A549 (cell line): Measurements from ENCODE around the gene INSIG2. TPM values are rescaled to one million over a fixed set of nuclear protein-coding genes. Genes with fewer than 3 reads are reported as not detected.

Source experiments
- ATAC-seq, 2 experiments: fragments of 200-7000 bp in 1 of 2; fragments of >200 bp in 1 of 2; cut with Nextera tagmentation in 1 of 2; cut with Tn5 transposase in 1 of 2; 3 replicates each; pipeline versions ENCODE4 v1.8.0 to v1.9.1; 2018 to 2020; ENCODE audit warnings: mild to moderate bottlenecking in 1 of 2, moderate library complexity in 1 of 2
- CTCF ChIA-PET: fragments of 300-600 bp; sonication (Branson Sonifier 250); formaldehyde crosslinking; extraction: SDS; loops from one replicate; lab custom pipeline; 2021; ENCODE audit warnings: antibody characterized with exemption, inconsistent platforms; lab: Yijun Ruan, JAX
- POLR2A ChIA-PET: fragments of 350-600 bp; formaldehyde crosslinking; extraction: SDS; loops from one replicate; lab custom pipeline; 2021; ENCODE audit warnings: antibody characterized with exemption, inconsistent platforms; lab: Yijun Ruan, JAX
- DNase-seq, 2 experiments: peaks; one replicate each; pipeline versions ENCODE4 v3.0.0 to v3.0.0-alpha.2; 2011 to 2016; ENCODE audit warnings: low read depth in 1 of 2, low spot score in 1 of 2
- FAIRE-seq: peaks from 2 replicates; lab custom pipeline; 2011; peaks lifted over from hg19 to GRCh38; lab: Jason Lieb, UNC
- H3K27ac ChIP-seq, 2 experiments: fragments of >200 bp; sonication (Bioruptor Twin); formaldehyde crosslinking; 3 replicates each; pipeline ENCODE4 v1.5.1; 2016 to 2017
- H3K4me1 ChIP-seq: fragments of >200 bp; sonication (Bioruptor Twin); formaldehyde crosslinking; 3 replicates; pipeline ENCODE4 v1.6.1; 2016
- H3K4me2 ChIP-seq: fragments of >200 bp; sonication (Bioruptor Twin); formaldehyde crosslinking; 3 replicates; pipeline ENCODE4 v1.6.1; 2016
- H3K4me3 ChIP-seq: fragments of >200 bp; sonication (Bioruptor Twin); formaldehyde crosslinking; 3 replicates; pipeline ENCODE4 v1.5.1; 2016
- H3K9me3 ChIP-seq: fragments of >200 bp; sonication (Bioruptor Twin); formaldehyde crosslinking; 3 replicates; pipeline ENCODE4 v1.6.1; 2016
- ATOH8 ChIP-seq: fragments of 250-450 bp; sonication (Bioruptor Pico); IDR thresholded peaks from 2 replicates; pipeline ENCODE4 v1.5.0; 2020; ENCODE audit warnings: low read depth, mild to moderate bottlenecking, moderate library complexity
- CEBPB ChIP-seq, 2 experiments: fragments of >200 bp in 1 of 2; sonication (Bioruptor Twin) in 1 of 2; formaldehyde crosslinking in 1 of 2; IDR thresholded peaks; 2 replicates each; pipeline ENCODE4 v1.6.1; 2012 to 2016
- CHD2 ChIP-seq: fragments of 150-350 bp; IDR thresholded peaks from 2 replicates; pipeline ENCODE4 v1.6.1; 2014; ENCODE audit warnings: low read length; ENCODE audit not compliant: partially characterized antibody
- ESRRA ChIP-seq: fragments of 150-350 bp; IDR thresholded peaks from 2 replicates; pipeline ENCODE4 v1.6.1; 2014; ENCODE audit warnings: mild to moderate bottlenecking, low read length, borderline replicate concordance
- GATA3 ChIP-seq: IDR thresholded peaks from 2 replicates; pipeline ENCODE4 v1.6.1; 2012; ENCODE audit warnings: borderline replicate concordance
- HEYL ChIP-seq: fragments of 250-450 bp; sonication (Bioruptor Pico); IDR thresholded peaks from 2 replicates; pipeline ENCODE4 v1.8.0; 2021; ENCODE audit warnings: mild to moderate bottlenecking, moderate library complexity
- JUN ChIP-seq, 2 experiments: fragments of >200 bp; sonication (Bioruptor Twin); formaldehyde crosslinking; IDR thresholded peaks; 2 replicates in 1 of 2; 3 replicates in 1 of 2; pipeline ENCODE4 v1.6.1; 2016 to 2017
- MAX ChIP-seq: IDR thresholded peaks from 2 replicates; pipeline ENCODE4 v1.6.1; 2012
- MAZ ChIP-seq: fragments of 150-350 bp; IDR thresholded peaks from 2 replicates; pipeline ENCODE4 v1.6.1; 2014; ENCODE audit warnings: antibody characterized with exemption, low read depth, low read length, borderline replicate concordance
- MYC ChIP-seq: IDR thresholded peaks from 2 replicates; pipeline ENCODE4 v1.6.1; 2012; ENCODE audit warnings: mild to moderate bottlenecking, inconsistent platforms, low read length, improper control_type of control experiment, borderline replicate concordance
- NPAS2 ChIP-seq: fragments of 250-450 bp; sonication (Bioruptor Pico); IDR thresholded peaks from 2 replicates; pipeline ENCODE4 v1.8.0; 2022; ENCODE audit warnings: mild to moderate bottlenecking, moderate library complexity, borderline replicate concordance
- REST ChIP-seq: fragments of 200-600 bp; sonication (generic); IDR thresholded peaks from 2 replicates; pipeline ENCODE4 v1.6.1; 2016; ENCODE audit warnings: antibody characterized with exemption, mild to moderate bottlenecking, moderate library complexity
- RFX5 ChIP-seq: fragments of 450-650 bp; IDR thresholded peaks from 2 replicates; pipeline ENCODE4 v1.7.1; 2014; ENCODE audit warnings: antibody characterized with exemption, mild to moderate bottlenecking, moderate library complexity
- SREBF2 ChIP-seq: fragments of 450-650 bp; IDR thresholded peaks from 2 replicates; pipeline ENCODE4 v1.6.1; 2014; ENCODE audit warnings: mild to moderate bottlenecking, moderate library complexity
- USF2 ChIP-seq: fragments of 450-650 bp; IDR thresholded peaks from 2 replicates; pipeline ENCODE4 v1.6.1; 2014; ENCODE audit warnings: antibody characterized with exemption
- ZSCAN20 ChIP-seq: fragments of 250-450 bp; sonication (Bioruptor Pico); IDR thresholded peaks from 2 replicates; pipeline ENCODE4 v1.8.0; 2022; ENCODE audit warnings: mild to moderate bottlenecking, moderate library complexity
- WGBS: methylation state at CpG from one replicate; pipeline ENCODE4 v1.1.6; 2017; ENCODE audit errors: missing lambda C conversion rate; 5-methylcytosine and 5-hydroxymethylcytosine counted together
- polyA plus RNA-seq, 4 experiments: library from polyadenylated mRNA; depleted of rRNA in 3 of 4; stranded (reverse); fragments of >200 nt; fragmentation: RNase III in 1 of 4; extraction: RNeasy Plus Mini Kit Qiagen cat#74134 plus additional on column Dnase treatment in 1 of 4; gene quantifications; 2 replicates in 3 of 4; 3 replicates in 1 of 4; pipeline ENCODE4 v1.2.3, GENCODE V29; 2011 to 2017

INSIG2 gene
- polyA plus RNA-seq, 2 of the 4 experiments (the other 2 are of a cell fraction) = 12.1 to 23.4 TPM

- no peak overlapping the region for H3K4me3 ChIP-seq
- TF ChIP-seq REST = no peak
- TF ChIP-seq MAZ = no peak
- H3K4me1 ChIP-seq = no peaks in the 10 kb centered on the region
- ChIA-PET CTCF (interaction anchor here (0.7 to 0.9 kb wide), 2 partner anchors 147 to 819 kb away, joined by 3 read pairs; no protein-coding TSS in a partner anchor), POLR2A (no interaction called here)
- FAIRE-seq (no peak), ATAC-seq (no peak), DNase-seq (no peak)
- WGBS = 72% methylated on average over 3 of the region's 3 CpGs
- no peak overlapping the region for H3K27ac ChIP-seq
- H3K9me3 ChIP-seq = no peaks in the 10 kb centered on the region
- H3K4me2 ChIP-seq = no peak overlapping the region
Observed at GRCh38 chr2:118056801-118057200, 31.5 kb upstream of the INSIG2 start.

GRCh38 chr2:118058951-118059350 is 29.3 kb upstream of the INSIG2 start:
- ChIA-PET CTCF (interaction anchor here (7.2 kb wide), 1 partner anchor 12 kb away, joined by 63 read pairs; no protein-coding TSS in a partner anchor), POLR2A (no interaction called here)
- FAIRE-seq (no peak), DNase-seq (no peak), ATAC-seq (no peak)
- H3K4me1 ChIP-seq = no peaks in the 10 kb centered on the region
- no peak overlapping the region for H3K4me2 ChIP-seq
- H3K9me3 ChIP-seq = no peaks in the 10 kb centered on the region
- H3K4me3 ChIP-seq = no peak overlapping the region
- WGBS = 58% methylated on average over 3 of the region's 3 CpGs
- TF ChIP-seq USF2 (no peak), CEBPB (IDR thresholded peaks at IDR 0.05) (no peak), HEYL (CRISPR knock-in tag) (no peak), GATA3 (no peak), REST (no peak), MAX (no peak), ZSCAN20 (CRISPR knock-in tag) (no peak), JUN (IDR thresholded peaks at IDR 0.05) (no peak), CHD2 (no peak), MYC (no peak), NPAS2 (CRISPR knock-in tag) (no peak), ESRRA (no peak), ATOH8 (CRISPR knock-in tag) (no peak), SREBF2 (no peak), RFX5 (no peak)
- H3K27ac ChIP-seq = no peak overlapping the region
